Erythroblast (primary cell): ENCODE results near the gene NTM.

Source experiments
- GATA1 ChIP-seq: IDR thresholded peaks from 2 replicates; pipeline ENCODE4 v1.6.1; 2011; ENCODE audit warnings: low read depth, mild to moderate bottlenecking, control low read depth, low read length, moderate library complexity
- POLR2A ChIP-seq: IDR thresholded peaks from 2 replicates; pipeline ENCODE4 v1.6.1; 2011; ENCODE audit warnings: mild to moderate bottlenecking, low read length

GRCh38 chr11:131762346-131763110 lies 392.1 kb downstream of the NTM start:
- TF ChIP-seq POLR2A = no peak
- no peak for TF ChIP-seq GATA1
